GM10248 (cell line): ENCODE results near the gene RRM1.

Experiments
- CTCF ChIA-PET: fragments of 300-600 bp; sonication (Branson Sonifier 250); formaldehyde crosslinking; extraction: SDS; loops from one replicate; lab custom pipeline; 2021; ENCODE audit warnings: antibody characterized with exemption; lab: Yijun Ruan, JAX
- POLR2A ChIA-PET: fragments of 350-650 bp; sonication (Branson Sonifier 250); formaldehyde crosslinking; extraction: SDS; loops from one replicate; lab custom pipeline; 2020; ENCODE audit warnings: antibody characterized with exemption; lab: Yijun Ruan, JAX
- DNase-seq: peaks from one replicate; pipeline ENCODE4 v3.0.0; 2012; ENCODE audit errors: extremely low spot score
- TF ChIP-seq, protein P1 (sequence below): IDR thresholded peaks from 2 replicates; pipeline ENCODE4 v1.5.1; 2012; ENCODE audit warnings: mild to moderate bottlenecking, low read depth; ENCODE audit errors: extremely low read depth, missing control alignments, control extremely low read depth

RRM1 gene

DNA sequence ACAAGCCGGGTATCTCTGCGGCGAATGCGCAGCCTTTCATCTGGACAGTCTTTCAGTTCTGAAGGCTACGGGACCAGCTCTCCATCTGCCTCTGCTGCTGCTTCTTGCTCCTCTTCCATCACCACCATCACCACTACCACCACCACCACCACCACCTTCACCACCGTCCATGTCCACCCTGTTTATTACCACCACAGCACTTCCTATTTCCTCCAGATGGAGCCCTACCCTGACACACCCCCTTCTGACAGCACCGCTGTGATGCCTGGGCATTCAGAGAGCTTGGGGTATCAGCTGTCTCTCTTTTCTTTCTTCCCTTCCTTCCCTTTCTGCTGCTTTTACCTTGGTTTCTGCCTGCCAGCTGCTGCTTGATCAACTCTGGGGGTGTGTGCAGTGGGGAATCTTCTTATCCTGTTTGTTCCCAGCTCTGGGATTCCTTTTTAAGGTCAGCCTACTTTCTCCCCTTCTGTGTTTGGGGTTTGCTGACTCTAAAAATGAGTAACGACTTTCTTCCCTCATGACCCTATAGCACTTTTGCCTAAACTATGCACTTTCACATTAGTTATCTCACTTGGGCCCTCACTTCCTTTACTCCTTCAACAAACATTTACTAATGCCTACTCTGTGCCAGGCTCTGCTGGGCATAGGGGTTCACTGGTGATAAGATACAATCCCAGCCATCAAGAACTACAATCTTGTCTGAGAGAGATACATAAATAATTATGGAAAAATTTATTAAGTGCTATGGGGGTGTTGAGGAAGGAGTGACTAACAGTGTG, 7.8 kb upstream of the RRM1 start:
- ChIA-PET POLR2A (no interaction called here), CTCF (interaction anchor here (13.7 to 34.0 kb wide), 2 partner anchors 14 to 237 kb away, joined by 126 to 1411 read pairs; partner anchors contain the start of genes RHOG and STIM1)
- TF ChIP-seq, protein P1, sequence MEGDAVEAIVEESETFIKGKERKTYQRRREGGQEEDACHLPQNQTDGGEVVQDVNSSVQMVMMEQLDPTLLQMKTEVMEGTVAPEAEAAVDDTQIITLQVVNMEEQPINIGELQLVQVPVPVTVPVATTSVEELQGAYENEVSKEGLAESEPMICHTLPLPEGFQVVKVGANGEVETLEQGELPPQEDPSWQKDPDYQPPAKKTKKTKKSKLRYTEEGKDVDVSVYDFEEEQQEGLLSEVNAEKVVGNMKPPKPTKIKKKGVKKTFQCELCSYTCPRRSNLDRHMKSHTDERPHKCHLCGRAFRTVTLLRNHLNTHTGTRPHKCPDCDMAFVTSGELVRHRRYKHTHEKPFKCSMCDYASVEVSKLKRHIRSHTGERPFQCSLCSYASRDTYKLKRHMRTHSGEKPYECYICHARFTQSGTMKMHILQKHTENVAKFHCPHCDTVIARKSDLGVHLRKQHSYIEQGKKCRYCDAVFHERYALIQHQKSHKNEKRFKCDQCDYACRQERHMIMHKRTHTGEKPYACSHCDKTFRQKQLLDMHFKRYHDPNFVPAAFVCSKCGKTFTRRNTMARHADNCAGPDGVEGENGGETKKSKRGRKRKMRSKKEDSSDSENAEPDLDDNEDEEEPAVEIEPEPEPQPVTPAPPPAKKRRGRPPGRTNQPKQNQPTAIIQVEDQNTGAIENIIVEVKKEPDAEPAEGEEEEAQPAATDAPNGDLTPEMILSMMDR, result no peak
- DNase-seq, result no peak

DNA sequence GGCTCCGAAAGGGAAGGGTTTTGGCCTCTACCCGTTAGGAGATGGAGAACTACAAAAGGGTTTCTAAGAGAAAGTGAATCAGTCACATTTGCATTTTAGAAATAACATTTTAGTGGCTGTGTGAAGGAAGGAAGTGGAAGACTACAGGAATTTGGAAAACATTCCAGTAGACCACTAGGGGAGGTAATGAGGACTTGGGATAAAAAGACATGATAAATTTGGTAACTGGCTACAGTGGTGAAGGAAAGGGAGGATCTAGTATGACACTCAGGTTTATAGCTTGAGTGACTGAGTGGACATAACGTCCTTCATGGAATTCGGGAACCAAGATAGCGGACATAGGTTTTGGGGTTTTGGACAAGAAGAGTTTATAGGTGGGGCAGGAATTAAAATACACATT, 7.0 kb upstream of the RRM1 start:
- ChIA-PET POLR2A (no interaction called here), CTCF (interaction anchor here (0.8 to 13.7 kb wide), 3 partner anchors 8 to 238 kb away, joined by 3 to 126 read pairs (median 4); no protein-coding TSS in a partner anchor)
- no peak for DNase-seq
- TF ChIP-seq, protein P1, result no peak

DNA sequence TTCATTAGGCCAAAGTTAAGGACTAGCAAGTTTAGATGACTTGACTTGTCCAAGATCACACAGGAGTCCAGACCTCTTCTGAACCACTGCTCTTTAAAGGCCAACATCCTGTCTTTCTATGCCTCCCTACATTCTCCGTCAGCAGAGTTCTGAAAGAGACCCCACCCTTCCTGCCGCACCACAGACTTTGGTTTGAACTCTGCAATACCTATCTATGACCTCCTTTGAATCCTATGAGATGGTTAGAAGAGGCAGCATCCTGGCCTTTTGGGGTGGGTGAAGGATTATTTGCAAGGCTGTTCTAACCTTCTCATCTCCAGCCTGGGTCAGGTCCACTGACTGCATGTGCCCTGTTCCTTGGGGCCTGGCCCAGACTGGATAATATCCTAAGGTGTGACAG, 4.3 kb upstream of the RRM1 start:
- POLR2A ChIA-PET, result no interaction called here
- CTCF ChIA-PET, result interaction anchor here (0.9 to 13.7 kb wide), 3 partner anchors 10 to 241 kb away, joined by 3 to 126 read pairs (median 5); no protein-coding TSS in a partner anchor
- no peak for DNase-seq
- TF ChIP-seq, protein P1, result no peak

DNA sequence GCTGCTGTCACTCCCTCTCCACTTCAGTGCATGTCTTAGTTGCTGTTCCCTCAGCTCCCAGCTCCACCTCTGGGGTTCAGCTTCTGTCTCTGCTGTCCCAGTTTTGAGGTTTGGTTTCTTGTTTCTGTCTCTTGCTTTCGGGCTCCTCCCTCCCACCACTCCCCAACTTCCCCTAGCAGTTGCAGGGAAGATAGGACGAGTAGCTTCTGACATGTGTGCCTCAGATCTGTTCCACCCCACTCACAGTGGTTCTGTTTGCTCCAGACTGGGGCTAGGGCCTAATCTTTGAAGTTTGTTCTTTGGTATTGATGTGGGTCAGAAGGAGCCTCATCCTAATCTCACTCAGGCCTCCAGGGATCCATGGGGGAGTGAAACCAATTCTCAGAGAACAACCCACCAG, 2.6 kb upstream of the RRM1 start:
- no peak for DNase-seq
- CTCF ChIA-PET, result interaction anchor here (1.1 to 13.7 kb wide), 3 partner anchors 9 to 250 kb away, joined by 3 to 126 read pairs (median 5); no protein-coding TSS in a partner anchor
- TF ChIP-seq, protein P1, result no peak
- POLR2A ChIA-PET, result no interaction called here

DNA sequence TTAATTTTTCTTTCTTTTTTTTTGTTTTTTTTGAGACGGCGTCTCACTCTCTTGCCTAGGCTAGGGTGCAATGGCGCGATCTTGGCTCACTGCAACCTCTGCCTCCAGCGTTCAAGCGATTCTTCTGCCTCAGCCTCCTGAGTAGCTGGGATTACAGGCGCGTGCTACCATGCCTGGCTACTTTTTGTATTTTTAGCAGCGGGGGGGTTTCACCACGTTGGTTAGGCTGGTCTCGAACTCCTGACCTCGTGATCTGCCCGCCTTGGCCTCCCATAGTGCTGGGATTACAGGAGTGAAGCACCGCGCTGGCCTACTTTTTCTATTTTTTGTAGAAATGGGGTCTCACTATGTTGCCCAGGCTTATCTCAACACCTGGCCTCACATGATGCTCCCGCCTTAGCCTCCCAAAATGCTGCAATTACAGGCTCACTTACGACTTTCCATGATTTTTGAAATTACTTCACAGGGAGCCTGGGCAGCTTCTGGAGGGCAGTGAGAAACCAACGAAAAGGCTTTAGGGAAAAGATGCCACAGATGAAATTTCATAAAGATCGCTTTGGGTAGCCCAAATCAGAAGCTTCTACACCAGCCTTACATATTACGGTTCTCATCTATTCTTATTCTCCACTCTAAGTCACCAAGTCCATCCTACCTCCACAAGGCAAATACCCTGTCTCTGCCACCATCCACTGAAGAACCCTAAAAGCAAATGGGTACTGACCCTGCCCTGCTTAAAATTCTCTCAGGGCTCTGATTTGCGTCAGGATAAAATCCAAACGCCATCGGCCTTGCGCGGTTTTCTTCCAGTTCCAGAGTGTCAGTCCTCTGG, 866 bp upstream of the RRM1 start:
- no peak for DNase-seq
- TF ChIP-seq, protein P1, result no peak
- CTCF ChIA-PET, result interaction anchor here (1.1 to 13.7 kb wide), 3 partner anchors 20 to 239 kb away, joined by 3 to 126 read pairs (median 15); partner anchors contain the start of gene STIM1
- POLR2A ChIA-PET, result no interaction called here
